GM11168 (cell line): ENCODE measurements around the gene PDZD4.

Experiments used
- in situ Hi-C: fragments of 300-500 bp; cut with MboI; formaldehyde crosslinking; loops from one replicate; pipeline ENCODE4 v1.12.0; 2022; ENCODE audit warnings: low sequenced_read_pairs; ENCODE audit not compliant: unreplicated experiment

Gene PDZD4

GRCh38 chrX:153829799-153830639, at the start of gene PDZD4:
TSS of gene PDZD4 (minus strand) at chrX:153830544. CDS start at chrX:153830298, 246 bp downstream.
- in situ Hi-C loops = no loop called here

- in situ Hi-C loops = no loop called here
These were observed 49.5 kb upstream of the PDZD4 start for GRCh38 chrX:153879741-153880439.

- in situ Hi-C loops = no loop called here
These were observed 48.8 kb upstream of the PDZD4 start for GRCh38 chrX:153878969-153879653.

- in situ Hi-C loops = no loop called here
These were observed 48.0 kb upstream of the PDZD4 start for GRCh38 chrX:153878345-153878744.

GRCh38 chrX:153877571-153878261, 47.4 kb upstream of the PDZD4 start:
- in situ Hi-C loops = no loop called here

- in situ Hi-C loops = no loop called here
These were observed 45.8 kb upstream of the PDZD4 start for GRCh38 chrX:153876112-153876491.

- in situ Hi-C loops = no loop called here
These were observed 45.2 kb upstream of the PDZD4 start for GRCh38 chrX:153875391-153876111.

GRCh38 chrX:153874366-153875125, 44.2 kb upstream of the PDZD4 start:
- in situ Hi-C loops = no loop called here

- in situ Hi-C loops = no loop called here
These were observed 43.7 kb upstream of the PDZD4 start for GRCh38 chrX:153874085-153874365.

- in situ Hi-C loops = no loop called here
These were observed 43.1 kb upstream of the PDZD4 start for GRCh38 chrX:153873282-153874084.

GRCh38 chrX:153871946-153872878, 41.9 kb upstream of the PDZD4 start:
- in situ Hi-C loops = no loop called here

GRCh38 chrX:153871451-153871850, 41.1 kb upstream of the PDZD4 start:
- in situ Hi-C loops = no loop called here

- in situ Hi-C loops = no loop called here
These were observed 40.5 kb upstream of the PDZD4 start for GRCh38 chrX:153870791-153871360.

- in situ Hi-C loops = no loop called here
These were observed 39.9 kb upstream of the PDZD4 start for GRCh38 chrX:153870288-153870690.

GRCh38 chrX:153869473-153870287, 39.3 kb upstream of the PDZD4 start:
- in situ Hi-C loops = no loop called here
